Ascending aorta (tissue), 2 donors: Measurements from ENCODE around the gene CYB5B. TPM values are rescaled to one million over a fixed set of nuclear protein-coding genes. Genes with fewer than 3 reads are reported as not detected.

Experiments used
- DNase-seq, 2 donors: peaks; one replicate each; pipeline ENCODE4 v3.0.0-alpha.2; 2019; ENCODE audit warnings: low spot score in 2 of 2
- H3K27ac ChIP-seq, 2 donors: fragments of 200-600 bp; sonication (generic); one replicate each; pipeline ENCODE4 v1.5.1; 2016 to 2017; ENCODE audit warnings: mild to moderate bottlenecking in 1 of 2
- H3K27me3 ChIP-seq: fragments of 200-600 bp; sonication (generic); one replicate; pipeline ENCODE4 v1.5.1; 2017
- H3K36me3 ChIP-seq, 2 donors: fragments of 200-600 bp; sonication (generic); one replicate each; pipeline ENCODE4 v1.5.1; 2016
- H3K4me1 ChIP-seq, 2 donors: fragments of 200-600 bp; sonication (generic); one replicate each; pipeline ENCODE4 v1.5.1; 2016 to 2017; ENCODE audit warnings: mild to moderate bottlenecking in 1 of 2
- H3K4me3 ChIP-seq, 2 donors: fragments of 200-600 bp; sonication (generic); one replicate each; pipeline ENCODE4 v1.5.1; 2016 to 2017; ENCODE audit warnings: mild to moderate bottlenecking in 1 of 2
- H3K9me3 ChIP-seq, 2 donors: fragments of 200-600 bp; sonication (generic); one replicate each; pipeline ENCODE4 v1.5.1; 2016
- intact Hi-C: fragments of 100-400 bp; cut with DNase I; formaldehyde crosslinking; loops from one replicate; pipeline ENCODE4 v1.15.1; 2023
- total RNA-seq: library from RNA; depleted of rRNA; stranded (reverse); fragments of >200 nt; gene quantifications from one replicate; pipeline ENCODE4 v1.1.0, GENCODE V29; 2016
- TF ChIP-seq, protein P1 (sequence below), 3 experiments: fragments of 200-600 bp in 2 of 3; fragments of 450-650 bp in 1 of 3; sonication (generic) in 2 of 3; IDR thresholded peaks; one replicate each; pipeline ENCODE4 v1.5.1; 2016 to 2019; ENCODE audit warnings: antibody characterized with exemption in 3 of 3, mild to moderate bottlenecking in 1 of 3, moderate library complexity in 1 of 3

Gene CYB5B
- total RNA-seq, 1 donor from 2014 or later = 19.2 TPM

DNA sequence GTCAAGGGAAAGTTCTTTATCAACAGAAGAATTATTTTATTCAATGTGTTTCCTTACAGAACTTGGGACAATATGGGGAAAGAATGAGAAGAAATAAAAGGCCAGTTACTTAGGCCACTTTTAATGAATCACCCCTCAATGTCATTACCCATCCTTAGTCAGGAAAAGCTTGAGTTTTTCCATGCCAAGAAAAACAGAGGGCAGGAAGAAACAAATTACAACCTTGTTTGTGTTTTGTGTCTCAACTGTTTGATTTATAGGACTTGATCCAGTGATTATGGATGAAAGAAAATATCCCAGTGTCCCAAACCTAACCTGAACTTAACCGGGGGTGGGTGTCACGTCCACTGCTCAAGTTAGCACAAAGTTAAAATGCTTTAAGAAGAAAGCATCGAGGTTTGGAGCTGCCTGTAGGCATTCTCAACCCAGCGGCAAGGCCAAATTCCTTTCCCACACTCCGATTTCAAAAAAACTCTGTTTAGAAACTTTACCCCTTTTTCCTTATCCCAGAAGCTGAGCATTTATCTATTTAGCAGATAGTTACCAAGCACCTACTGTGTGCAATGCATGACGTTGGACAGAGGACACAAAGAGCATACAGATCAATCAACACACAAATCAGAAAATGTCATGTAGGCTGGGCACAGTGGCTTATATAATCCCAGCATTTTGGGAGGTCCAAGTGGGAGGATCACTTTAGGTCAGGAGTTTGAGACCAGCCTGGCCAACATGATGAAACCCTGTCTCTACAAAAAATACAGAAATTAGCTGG lies 14.0 kb upstream of the CYB5B start:
- Histone ChIP-seq H3K4me1 (peaks cover 0 to 4% of the 10 kb centered on the region in 2 donors), H3K4me3 (no peak overlapping the region), H3K27me3 (no peaks in the 10 kb centered on the region), H3K9me3 (no peaks in the 10 kb centered on the region), H3K27ac (peak overlapping the region; percentile 2 to 61), H3K36me3 (no peaks in the 10 kb centered on the region)
- peak in 1 of 2 donors; percentile 12 for DNase-seq
- intact Hi-C loops = no loop called here
- TF ChIP-seq, protein P1, sequence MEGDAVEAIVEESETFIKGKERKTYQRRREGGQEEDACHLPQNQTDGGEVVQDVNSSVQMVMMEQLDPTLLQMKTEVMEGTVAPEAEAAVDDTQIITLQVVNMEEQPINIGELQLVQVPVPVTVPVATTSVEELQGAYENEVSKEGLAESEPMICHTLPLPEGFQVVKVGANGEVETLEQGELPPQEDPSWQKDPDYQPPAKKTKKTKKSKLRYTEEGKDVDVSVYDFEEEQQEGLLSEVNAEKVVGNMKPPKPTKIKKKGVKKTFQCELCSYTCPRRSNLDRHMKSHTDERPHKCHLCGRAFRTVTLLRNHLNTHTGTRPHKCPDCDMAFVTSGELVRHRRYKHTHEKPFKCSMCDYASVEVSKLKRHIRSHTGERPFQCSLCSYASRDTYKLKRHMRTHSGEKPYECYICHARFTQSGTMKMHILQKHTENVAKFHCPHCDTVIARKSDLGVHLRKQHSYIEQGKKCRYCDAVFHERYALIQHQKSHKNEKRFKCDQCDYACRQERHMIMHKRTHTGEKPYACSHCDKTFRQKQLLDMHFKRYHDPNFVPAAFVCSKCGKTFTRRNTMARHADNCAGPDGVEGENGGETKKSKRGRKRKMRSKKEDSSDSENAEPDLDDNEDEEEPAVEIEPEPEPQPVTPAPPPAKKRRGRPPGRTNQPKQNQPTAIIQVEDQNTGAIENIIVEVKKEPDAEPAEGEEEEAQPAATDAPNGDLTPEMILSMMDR (IDR thresholded peaks at IDR 0.05) = no peak

DNA sequence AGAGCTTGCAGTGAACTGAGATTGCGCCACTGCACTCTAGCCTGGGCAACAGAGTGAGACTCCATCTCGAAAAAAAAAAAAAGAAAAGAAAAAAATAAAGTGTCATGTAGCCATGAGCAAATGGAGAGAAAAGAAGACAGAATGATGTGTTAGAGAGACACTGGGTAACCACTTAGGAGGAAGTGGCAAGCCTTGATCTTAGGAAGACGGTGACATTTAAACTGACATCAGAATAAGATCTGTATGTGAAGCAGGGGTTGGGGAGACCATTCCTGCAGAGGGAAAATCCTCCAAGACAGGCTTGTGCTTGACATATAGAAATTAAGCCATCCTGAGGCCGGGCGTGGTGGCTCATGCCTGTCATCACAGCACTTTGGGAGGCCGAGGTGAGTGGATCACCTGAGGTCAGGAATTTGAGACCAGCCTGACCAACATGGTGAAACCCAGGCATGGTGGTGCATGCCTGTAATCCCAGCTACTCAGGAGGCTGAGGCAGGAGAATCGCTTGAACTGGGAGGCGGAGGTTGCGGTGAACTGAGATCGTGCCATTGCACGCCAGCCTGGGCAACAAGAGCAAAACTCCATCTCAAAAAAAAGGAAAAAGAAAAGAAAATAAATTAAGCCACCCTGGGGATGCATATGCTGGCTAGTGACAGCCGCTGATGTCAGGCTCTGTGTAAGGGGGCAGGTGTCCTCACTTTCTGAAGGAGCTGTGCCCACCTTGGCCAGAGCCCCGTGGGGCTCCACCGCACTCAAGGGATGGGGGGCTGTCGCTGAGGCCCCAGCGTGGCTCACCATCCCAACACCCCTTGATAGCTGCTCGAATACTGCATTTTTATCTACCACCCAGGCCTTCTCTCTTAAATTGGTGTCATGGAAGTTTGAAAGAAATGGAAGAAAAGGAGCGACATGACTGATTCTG lies 13.1 kb upstream of the CYB5B start:
- DNase-seq = no peak
- Histone ChIP-seq H3K9me3 (no peaks in the 10 kb centered on the region), H3K36me3 (no peaks in the 10 kb centered on the region), H3K27me3 (no peaks in the 10 kb centered on the region), H3K4me1 (peaks cover 0 to 4% of the 10 kb centered on the region in 2 donors), H3K27ac (no peak overlapping the region), H3K4me3 (no peak overlapping the region)
- intact Hi-C loops = no loop called here
- TF ChIP-seq, protein P1 (IDR thresholded peaks at IDR 0.05) = no peak

DNA sequence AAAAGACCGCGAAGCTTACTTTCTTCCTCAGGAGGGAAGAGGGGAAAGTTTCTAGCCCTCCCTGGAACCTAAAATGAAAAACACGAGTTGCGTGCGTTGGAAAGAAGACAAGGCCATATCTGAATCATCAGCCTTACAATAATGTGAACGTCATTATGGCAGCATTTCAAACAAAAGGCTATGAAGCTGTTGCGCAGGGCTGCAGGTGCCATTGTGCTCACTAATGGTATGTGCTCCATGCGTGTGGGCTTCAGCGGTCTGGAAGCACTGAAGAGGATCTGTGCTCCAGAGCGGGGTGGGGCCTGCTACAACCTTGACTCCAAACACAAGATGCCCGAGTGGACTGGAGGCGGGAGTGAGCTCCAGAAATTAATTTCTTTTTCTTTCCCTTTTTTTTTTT lies 12.1 kb upstream of the CYB5B start:
- intact Hi-C loops = no loop called here
- TF ChIP-seq, protein P1 (IDR thresholded peaks at IDR 0.05) = no peak
- Histone ChIP-seq H3K27ac (no peak overlapping the region), H3K9me3 (no peaks in the 10 kb centered on the region), H3K4me1 (peaks cover 0 to 4% of the 10 kb centered on the region in 2 donors), H3K4me3 (no peak overlapping the region), H3K36me3 (no peaks in the 10 kb centered on the region), H3K27me3 (no peaks in the 10 kb centered on the region)
- DNase-seq = no peak

DNA sequence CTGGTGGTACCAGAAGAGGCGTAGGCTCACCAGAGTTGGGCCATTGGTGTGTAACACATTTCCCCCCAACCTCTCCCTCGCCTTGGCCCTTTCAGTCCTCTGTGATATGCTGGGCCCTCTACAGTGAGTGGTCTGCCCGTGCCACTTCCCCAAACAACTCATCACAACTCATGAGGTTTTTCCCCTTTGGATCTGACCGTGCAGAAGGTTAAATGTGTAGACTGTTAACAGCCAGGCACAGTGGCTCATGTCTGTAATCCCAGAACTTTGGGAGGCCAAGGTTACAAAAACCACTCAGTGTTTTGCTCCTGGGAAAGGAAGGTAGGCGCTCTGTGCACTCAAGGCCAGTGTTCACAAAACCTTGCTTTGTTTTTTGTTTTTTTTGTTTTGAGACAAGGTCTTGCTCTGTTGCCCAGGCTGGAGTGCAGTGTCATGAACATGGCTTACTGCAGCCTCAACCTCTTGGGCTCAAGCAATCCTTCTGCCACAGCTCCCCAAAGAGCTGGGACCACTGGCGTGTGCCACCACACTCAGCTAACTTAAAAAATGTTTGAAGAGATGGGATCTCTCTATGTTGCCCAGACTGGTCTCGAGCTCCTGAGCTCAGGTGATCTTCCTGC lies 11.3 kb upstream of the CYB5B start:
- no peak overlapping the region for H3K27ac ChIP-seq
- H3K36me3 ChIP-seq = no peaks in the 10 kb centered on the region
- peaks cover 4 to 8% of the 10 kb centered on the region in 2 donors for H3K4me1 ChIP-seq
- intact Hi-C loops = no loop called here
- no peaks in the 10 kb centered on the region for H3K9me3 ChIP-seq
- TF ChIP-seq, protein P1 (IDR thresholded peaks at IDR 0.05) = no peak
- H3K27me3 ChIP-seq = no peaks in the 10 kb centered on the region
- H3K4me3 ChIP-seq = no peak overlapping the region
- DNase-seq = no peak

DNA sequence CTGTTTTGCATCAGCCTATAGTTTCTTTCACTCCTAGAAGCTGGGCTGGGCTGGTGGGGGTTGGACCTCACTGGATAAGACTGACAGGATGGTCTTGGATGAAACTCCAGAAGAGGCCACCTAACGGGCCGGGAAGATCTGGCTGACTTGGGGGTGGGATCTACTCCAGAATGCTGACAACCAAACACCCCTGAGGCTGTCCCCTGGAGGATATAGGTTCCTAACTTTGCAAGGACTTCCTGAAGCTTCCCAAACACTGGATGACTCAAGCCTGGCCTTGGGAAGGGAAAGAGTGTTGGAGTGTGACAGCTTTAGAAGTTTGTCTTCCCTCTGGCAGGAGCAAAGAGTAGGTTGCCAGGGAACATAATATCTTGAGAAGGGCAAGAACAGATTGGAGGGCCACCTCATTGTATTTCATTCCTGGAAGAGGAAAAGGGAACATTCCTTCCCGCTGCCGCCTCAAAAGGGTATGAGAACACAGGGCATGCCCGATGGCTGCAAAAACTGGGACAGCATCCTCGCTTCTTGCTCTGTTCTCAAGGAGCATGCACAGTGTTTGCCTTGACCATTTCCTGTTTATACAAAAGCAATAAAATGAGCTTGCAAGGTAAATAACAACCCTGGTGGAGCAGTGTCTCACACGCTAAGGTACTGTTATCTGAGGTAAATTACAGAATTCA lies 6.8 kb upstream of the CYB5B start:
- Histone ChIP-seq H3K4me1 (peaks cover 4% of the 10 kb centered on the region in 2 donors), H3K27me3 (no peaks in the 10 kb centered on the region), H3K4me3 (no peak overlapping the region), H3K36me3 (no peaks in the 10 kb centered on the region), H3K9me3 (no peaks in the 10 kb centered on the region), H3K27ac (peak overlapping the region; percentile 23 to 43)
- TF ChIP-seq, protein P1 (IDR thresholded peaks at IDR 0.05) = no peak
- intact Hi-C loops = no loop called here
- DNase-seq = no peak
